ENCODE measurements around the gene MRO. TPM values are rescaled to one million over a fixed set of nuclear protein-coding genes. Genes with fewer than 3 reads are reported as not detected.

Gene MRO
- total RNA-seq, 1 experiment from 2014 or later, result 0.32 TPM

GRCh38 chr18:50814395-50814794 lies 5.4 kb downstream of the MRO start:
- Histone ChIP-seq H3K27ac (ENCODE audit: low read depth, low read length, poor library complexity, severe bottlenecking) (no peak overlapping the region), H3K9me3 (ENCODE audit: low read depth, low read length, poor library complexity, severe bottlenecking) (no peaks in the 10 kb centered on the region), H3K36me3 (ENCODE audit: insufficient read depth, low read length, poor library complexity, severe bottlenecking) (no peaks in the 10 kb centered on the region), H3K4me1 (ENCODE audit: insufficient read depth, low read length, poor library complexity, severe bottlenecking) (no peaks in the 10 kb centered on the region), H3K4me3 (ENCODE audit: low read depth, low read length, poor library complexity, severe bottlenecking) (no peak overlapping the region), H3K27me3 (replicated peaks; ENCODE audit: insufficient read depth, low read depth, low read length, poor library complexity) (no peaks in the 10 kb centered on the region)
- CTCF ChIA-PET, result no interaction called here
- DNase-seq (ENCODE audit: low spot score), result no peak
- POLR2A ChIA-PET (ENCODE audit: low non-redundant PET), result no interaction called here
- no peak for TF ChIP-seq EZH2 (IDR thresholded peaks at IDR 0.05; ENCODE audit: borderline replicate concordance, low read depth, low read length, poor library complexity, severe bottlenecking)
- TF ChIP-seq, protein P1, sequence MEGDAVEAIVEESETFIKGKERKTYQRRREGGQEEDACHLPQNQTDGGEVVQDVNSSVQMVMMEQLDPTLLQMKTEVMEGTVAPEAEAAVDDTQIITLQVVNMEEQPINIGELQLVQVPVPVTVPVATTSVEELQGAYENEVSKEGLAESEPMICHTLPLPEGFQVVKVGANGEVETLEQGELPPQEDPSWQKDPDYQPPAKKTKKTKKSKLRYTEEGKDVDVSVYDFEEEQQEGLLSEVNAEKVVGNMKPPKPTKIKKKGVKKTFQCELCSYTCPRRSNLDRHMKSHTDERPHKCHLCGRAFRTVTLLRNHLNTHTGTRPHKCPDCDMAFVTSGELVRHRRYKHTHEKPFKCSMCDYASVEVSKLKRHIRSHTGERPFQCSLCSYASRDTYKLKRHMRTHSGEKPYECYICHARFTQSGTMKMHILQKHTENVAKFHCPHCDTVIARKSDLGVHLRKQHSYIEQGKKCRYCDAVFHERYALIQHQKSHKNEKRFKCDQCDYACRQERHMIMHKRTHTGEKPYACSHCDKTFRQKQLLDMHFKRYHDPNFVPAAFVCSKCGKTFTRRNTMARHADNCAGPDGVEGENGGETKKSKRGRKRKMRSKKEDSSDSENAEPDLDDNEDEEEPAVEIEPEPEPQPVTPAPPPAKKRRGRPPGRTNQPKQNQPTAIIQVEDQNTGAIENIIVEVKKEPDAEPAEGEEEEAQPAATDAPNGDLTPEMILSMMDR (conservative IDR thresholded peaks at IDR 0.05; ENCODE audit: low read depth, low read length), result no peak
- no TSS peak for BruUV-seq (replicated peaks)
- intact Hi-C loops (cut with micrococcal nuclease; ENCODE audit: unreplicated experiment), result no loop called here

DNA sequence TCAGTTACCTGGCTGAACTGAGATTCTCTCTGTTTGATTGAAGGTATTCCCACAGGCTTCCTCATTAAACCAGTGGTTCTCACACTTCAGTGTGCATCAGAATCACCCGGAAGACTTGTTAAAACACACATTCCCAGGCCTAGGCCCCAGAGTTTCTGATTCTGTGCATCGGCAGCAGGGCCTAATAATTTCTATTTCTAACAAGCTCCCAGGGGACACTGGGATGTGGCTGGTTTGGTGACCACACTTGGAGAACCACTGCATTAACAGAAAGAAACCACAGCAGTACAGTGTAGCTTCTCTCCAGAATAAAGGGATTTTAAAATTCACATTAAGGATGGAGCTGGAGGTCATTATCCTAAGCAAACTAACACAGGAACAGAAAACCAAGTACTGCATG lies 6.5 kb downstream of the MRO start:
- POLR2A ChIA-PET (ENCODE audit: low non-redundant PET), result no interaction called here
- no peak for TF ChIP-seq EZH2 (IDR thresholded peaks at IDR 0.05; ENCODE audit: borderline replicate concordance, low read depth, low read length, poor library complexity, severe bottlenecking)
- TF ChIP-seq, protein P1 (conservative IDR thresholded peaks at IDR 0.05; ENCODE audit: low read depth, low read length), result no peak
- intact Hi-C loops (cut with micrococcal nuclease; ENCODE audit: unreplicated experiment), result no loop called here

GRCh38 chr18:50812834-50813233 lies 7.0 kb downstream of the MRO start:
- H3K36me3 ChIP-seq (ENCODE audit: insufficient read depth, low read length, poor library complexity, severe bottlenecking), result no peaks in the 10 kb centered on the region
- no peak overlapping the region for H3K4me3 ChIP-seq (ENCODE audit: low read depth, low read length, poor library complexity, severe bottlenecking)
- H3K27ac ChIP-seq (ENCODE audit: low read depth, low read length, poor library complexity, severe bottlenecking), result no peak overlapping the region
- intact Hi-C loops (cut with micrococcal nuclease; ENCODE audit: unreplicated experiment), result no loop called here
- ChIA-PET POLR2A (ENCODE audit: low non-redundant PET) (no interaction called here), CTCF (no interaction called here)
- TF ChIP-seq EZH2 (IDR thresholded peaks at IDR 0.05; ENCODE audit: borderline replicate concordance, low read depth, low read length, poor library complexity, severe bottlenecking), result no peak
- TF ChIP-seq, protein P1 (conservative IDR thresholded peaks at IDR 0.05; ENCODE audit: low read depth, low read length), result no peak
- no peaks in the 10 kb centered on the region for H3K9me3 ChIP-seq (ENCODE audit: low read depth, low read length, poor library complexity, severe bottlenecking)
- no TSS peak for BruUV-seq (replicated peaks)
- DNase-seq (ENCODE audit: low spot score), result no peak
- no peaks in the 10 kb centered on the region for H3K4me1 ChIP-seq (ENCODE audit: insufficient read depth, low read length, poor library complexity, severe bottlenecking)
- H3K27me3 ChIP-seq (replicated peaks; ENCODE audit: insufficient read depth, low read depth, low read length, poor library complexity), result no peaks in the 10 kb centered on the region

More for the DNA sequence above, 6.5 kb downstream of the MRO start:
- no peaks in the 10 kb centered on the region for H3K36me3 ChIP-seq (ENCODE audit: insufficient read depth, low read length, poor library complexity, severe bottlenecking)
- H3K4me1 ChIP-seq (ENCODE audit: insufficient read depth, low read length, poor library complexity, severe bottlenecking), result no peaks in the 10 kb centered on the region
- no TSS peak for BruUV-seq (replicated peaks)
- H3K27ac ChIP-seq (ENCODE audit: low read depth, low read length, poor library complexity, severe bottlenecking), result no peak overlapping the region
- no peak overlapping the region for H3K4me3 ChIP-seq (ENCODE audit: low read depth, low read length, poor library complexity, severe bottlenecking)
- no peak for DNase-seq (ENCODE audit: low spot score)
- no peaks in the 10 kb centered on the region for H3K27me3 ChIP-seq (replicated peaks; ENCODE audit: insufficient read depth, low read depth, low read length, poor library complexity)
- no peaks in the 10 kb centered on the region for H3K9me3 ChIP-seq (ENCODE audit: low read depth, low read length, poor library complexity, severe bottlenecking)
- CTCF ChIA-PET, result no interaction called here
